T-cell (primary cell): ENCODE results near the gene SNX32. TPM values are rescaled to one million over a fixed set of nuclear protein-coding genes. Genes with fewer than 3 reads are reported as not detected.

Experiments used
- ATAC-seq, 4 experiments: fragments of 200-7000 bp in 3 of 4; fragments of 150-1000 bp in 1 of 4; cut with Tn5 transposase; replicated peaks in 1 of 4; 1 replicate in 3 of 4; 2 replicates in 1 of 4; pipeline ENCODE4 v1.10.0; 2021; ENCODE audit warnings: moderate library complexity in 3 of 4, mild to moderate bottlenecking in 2 of 4, moderate number of reproducible peaks in 1 of 4
- CTCF ChIA-PET, 2 donors: fragments of 300-600 bp; sonication (Branson Sonifier 250); formaldehyde crosslinking; loops; one replicate each; lab custom pipeline; 2022; ENCODE audit warnings: antibody characterized with exemption in 2 of 2; lab: Charles Lee
- POLR2A ChIA-PET, 2 donors: fragments of 300-600 bp; sonication (Branson Sonifier 250); formaldehyde crosslinking; loops; one replicate each; lab custom pipeline; 2022; ENCODE audit warnings: antibody characterized with exemption in 2 of 2; lab: Charles Lee
- DNase-seq, 35 experiments: peaks; one replicate each; pipeline versions ENCODE4 v3.0.0 to v3.0.0-alpha.2; 2013 to 2023
- H3K27ac ChIP-seq: one replicate; pipeline ENCODE4 v1.5.1; 2013; ENCODE audit warnings: low read length
- H3K27me3 ChIP-seq, 2 experiments: replicated peaks in 1 of 2; 1 replicate in 1 of 2; 2 replicates in 1 of 2; pipeline versions ENCODE4 v1.6.1 to v1.7.0; 2013; ENCODE audit warnings: low read length in 1 of 2, mixed read lengths in 1 of 2; ENCODE audit not compliant: control insufficient read depth in 2 of 2, insufficient read depth in 2 of 2; ENCODE audit errors: extremely low read depth in 1 of 2
- H3K36me3 ChIP-seq, 2 donors: 1 replicate in 1 of 2; 2 replicates in 1 of 2; pipeline versions ENCODE4 v1.6.1 to v1.7.0; 2013; ENCODE audit warnings: low read length in 1 of 2; ENCODE audit not compliant: control insufficient read depth in 2 of 2, insufficient read depth in 1 of 2; ENCODE audit errors: extremely low read depth in 1 of 2
- H3K4me1 ChIP-seq, 2 experiments: 1 replicate in 1 of 2; 2 replicates in 1 of 2; pipeline versions ENCODE4 v1.6.1 to v1.7.0; 2013; ENCODE audit warnings: low read length in 2 of 2, mixed read lengths in 1 of 2; ENCODE audit not compliant: insufficient read depth in 2 of 2, control insufficient read depth in 1 of 2; ENCODE audit errors: extremely low read depth in 1 of 2
- H3K4me3 ChIP-seq, 2 donors: 1 replicate in 1 of 2; 2 replicates in 1 of 2; pipeline versions ENCODE4 v1.5.1 to v1.7.0; 2013; ENCODE audit warnings: mild to moderate bottlenecking in 2 of 2, low read length in 1 of 2, moderate library complexity in 1 of 2; ENCODE audit not compliant: control insufficient read depth in 1 of 2; ENCODE audit errors: extremely low read depth in 1 of 2
- H3K9me3 ChIP-seq: 2 replicates; pipeline ENCODE4 v1.7.0; 2013
- H3K27ac Mint-ChIP-seq, 2 donors: one replicate each; pipeline ENCODE4 v1.8.0; 2020 to 2021; ENCODE audit warnings: mild to moderate bottlenecking in 2 of 2, mixed read lengths in 2 of 2
- H3K27me3 Mint-ChIP-seq, 2 donors: one replicate each; pipeline ENCODE4 v1.8.0; 2021 to 2022; ENCODE audit warnings: mixed read lengths in 2 of 2
- H3K36me3 Mint-ChIP-seq: one replicate; pipeline ENCODE4 v1.8.0; 2021; ENCODE audit warnings: mixed read lengths
- H3K4me1 Mint-ChIP-seq, 3 donors: one replicate each; pipeline ENCODE4 v1.8.0; 2020 to 2022; ENCODE audit warnings: mixed read lengths in 3 of 3, mild to moderate bottlenecking in 1 of 3
- H3K4me3 Mint-ChIP-seq, 3 donors: one replicate each; pipeline ENCODE4 v1.8.0; 2020 to 2022; ENCODE audit warnings: mild to moderate bottlenecking in 3 of 3, mixed read lengths in 3 of 3, moderate library complexity in 3 of 3
- H3K9me3 Mint-ChIP-seq, 3 donors: one replicate each; pipeline ENCODE4 v1.8.0; 2020 to 2022; ENCODE audit warnings: mixed read lengths in 3 of 3
- WGBS: methylation state at CpG from one replicate; pipeline ENCODE4 v1.1.5; 2013; ENCODE audit warnings: missing lambda C conversion rate; ENCODE audit not compliant: insufficient coverage; 5-methylcytosine and 5-hydroxymethylcytosine counted together
- total RNA-seq, 35 experiments: library from RNA in 6 of 35; stranded (reverse) in 6 of 35; fragments of 120-200 nt in 1 of 35; gene quantifications; one replicate each; pipeline versions ENCODE4 v1.2.1 to v1.2.4 and lab custom pipeline; 2013 to 2026

The SNX32 gene
- total RNA-seq, 5 donors from 2014 or later (not counting 1 experiment from before 2014, with no cell fraction given), result 0.26 to 1.4 (median 1.2) TPM

DNA sequence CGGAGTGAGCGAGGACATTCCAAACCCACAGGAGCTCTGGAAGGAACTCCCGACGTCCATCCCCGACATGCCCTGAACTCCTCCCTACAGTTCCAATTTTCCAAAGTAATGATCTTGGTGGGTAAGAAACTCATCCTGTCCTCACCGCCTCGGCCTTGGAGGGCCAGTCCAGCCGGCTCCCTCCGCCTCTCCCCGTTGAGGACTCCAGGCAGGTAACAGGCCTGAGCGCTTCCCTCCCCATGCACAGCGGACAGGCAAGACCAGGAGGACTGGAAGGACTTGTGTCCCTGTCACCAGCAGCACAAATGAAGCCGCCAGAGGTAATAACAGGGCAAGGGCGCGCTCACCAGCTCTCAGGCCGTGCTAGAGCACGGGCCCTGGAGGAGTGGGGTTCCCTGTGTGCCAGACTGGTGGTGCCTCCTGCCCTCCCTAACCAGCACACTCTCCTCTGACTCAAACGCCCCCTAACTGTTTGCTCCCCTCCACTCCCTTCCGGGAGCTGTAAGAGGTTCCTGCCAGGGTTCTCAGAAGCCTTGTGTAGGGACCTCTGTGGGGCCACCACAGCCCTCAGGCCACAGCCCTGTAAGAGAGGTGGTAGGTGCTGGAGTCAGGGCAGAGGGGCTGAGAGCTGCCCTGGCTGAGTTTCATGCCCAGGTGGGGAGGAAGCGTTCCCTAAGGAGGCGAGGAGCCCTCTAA is 29.8 kb upstream of the SNX32 start:
- Mint-ChIP-seq H3K4me3 (no peak overlapping the region), H3K27ac (no peak overlapping the region), H3K4me1 (peaks cover 0 to 2% (median 0%) of the 10 kb centered on the region in 3 donors), H3K9me3 (no peaks in the 10 kb centered on the region), H3K27me3 (peaks cover 25 to 49% of the 10 kb centered on the region in 2 donors), H3K36me3 (no peaks in the 10 kb centered on the region)
- POLR2A ChIA-PET, result interaction anchor here in 1 of 2 donors (0.7 kb wide), 1 partner anchor 219 kb away, joined by 3 read pairs; no protein-coding TSS in a partner anchor
- CTCF ChIA-PET, result no interaction called here
- Histone ChIP-seq H3K9me3 (no peaks in the 10 kb centered on the region), H3K27ac (no peak overlapping the region), H3K4me3 (no peak overlapping the region), H3K27me3 (peaks cover 5 to 74% of the 10 kb centered on the region in 2 experiments), H3K4me1 (no peaks in the 10 kb centered on the region), H3K36me3 (no peaks in the 10 kb centered on the region)
- DNase-seq, result no peak
- 65% methylated on average over 13 of the region's 21 CpGs for WGBS
- no peak for ATAC-seq

DNA sequence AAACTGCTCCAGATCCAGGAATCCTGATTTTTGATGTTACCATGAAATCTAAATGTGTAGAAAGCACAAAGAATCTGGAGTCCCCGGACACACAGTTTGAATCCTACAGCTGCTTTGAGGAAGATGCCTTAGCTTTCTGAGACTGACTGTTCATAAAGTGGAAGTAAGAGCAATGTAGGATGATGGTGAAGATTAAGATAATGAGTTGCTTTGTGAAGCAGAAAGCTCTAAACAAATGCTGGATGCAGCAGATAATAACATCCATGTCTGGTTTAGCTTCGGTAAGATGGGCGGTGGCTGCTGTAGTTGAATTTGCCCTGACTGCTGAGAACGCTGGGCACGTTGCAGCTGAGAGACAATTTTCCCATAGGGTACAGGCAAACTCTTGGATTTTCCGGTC is 26.8 kb upstream of the SNX32 start:
- H3K27me3 ChIP-seq, result peaks cover 5 to 52% of the 10 kb centered on the region in 2 experiments
- Mint-ChIP-seq H3K27ac (no peak overlapping the region), H3K4me3 (no peak overlapping the region), H3K27me3 (peaks cover 17 to 27% of the 10 kb centered on the region in 2 donors), H3K9me3 (no peaks in the 10 kb centered on the region), H3K36me3 (no peaks in the 10 kb centered on the region), H3K4me1 (peaks cover 0 to 4% (median 0%) of the 10 kb centered on the region in 3 donors)
- WGBS, result 78% methylated on average over 6 of the region's 6 CpGs
- CTCF ChIA-PET, result interaction anchor here in 1 of 2 donors (0.7 to 0.9 kb wide), 2 partner anchors 11 to 505 kb away, joined by 6 to 7 read pairs; no protein-coding TSS in a partner anchor
- H3K36me3 ChIP-seq, result no peaks in the 10 kb centered on the region
- ATAC-seq, result no peak
- no peak overlapping the region for H3K27ac ChIP-seq
- H3K9me3 ChIP-seq, result no peaks in the 10 kb centered on the region
- no peak overlapping the region for H3K4me3 ChIP-seq
- no peaks in the 10 kb centered on the region for H3K4me1 ChIP-seq
- POLR2A ChIA-PET, result interaction anchor here in 1 of 2 donors (0.6 kb wide), 1 partner anchor 478 kb away, joined by 4 read pairs; no protein-coding TSS in a partner anchor
- DNase-seq, result no peak

DNA sequence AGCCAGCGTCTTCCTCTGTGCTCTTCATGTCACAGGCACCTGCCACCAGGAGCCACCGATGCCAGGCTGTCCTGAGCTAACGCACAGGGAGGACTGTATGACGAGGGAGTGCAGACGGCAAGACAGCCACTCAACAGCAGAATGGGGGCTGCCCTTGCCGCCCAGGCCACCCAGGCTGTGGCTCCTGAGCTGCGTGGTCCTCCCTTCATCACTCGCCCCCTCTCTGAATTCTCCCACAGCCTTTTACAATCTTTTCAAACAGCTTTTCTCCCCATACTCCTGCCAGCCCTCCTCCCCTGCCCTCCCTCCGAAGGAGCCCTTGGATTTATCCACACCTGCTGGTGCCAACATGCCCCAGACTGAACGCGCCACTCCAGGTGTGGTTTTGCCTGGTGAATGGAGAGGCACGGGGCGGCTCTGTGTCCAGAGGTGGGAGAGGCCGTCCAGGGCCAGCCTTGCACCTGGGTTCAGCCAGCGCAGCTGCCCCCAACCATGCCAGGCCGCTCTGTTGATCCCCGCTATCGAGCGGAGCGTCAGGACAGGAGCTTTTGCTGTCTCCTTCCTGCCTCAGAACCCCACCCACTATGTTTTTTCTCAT is 24.9 kb upstream of the SNX32 start:
- Histone ChIP-seq H3K4me3 (no peak overlapping the region), H3K9me3 (no peaks in the 10 kb centered on the region), H3K4me1 (no peaks in the 10 kb centered on the region), H3K27me3 (peaks cover under 1 to 36% of the 10 kb centered on the region in 2 experiments), H3K27ac (no peak overlapping the region), H3K36me3 (no peaks in the 10 kb centered on the region)
- DNase-seq (no peak), ATAC-seq (no peak)
- no peak overlapping the region for H3K27ac Mint-ChIP-seq
- H3K36me3 Mint-ChIP-seq, result no peaks in the 10 kb centered on the region
- CTCF ChIA-PET, result no interaction called here
- peaks cover 9 to 12% of the 10 kb centered on the region in 2 donors for H3K27me3 Mint-ChIP-seq
- 85% methylated on average over 13 of the region's 20 CpGs for WGBS
- no peak overlapping the region for H3K4me3 Mint-ChIP-seq
- H3K4me1 Mint-ChIP-seq, result peaks cover 0 to 4% (median 0%) of the 10 kb centered on the region in 3 donors
- no peaks in the 10 kb centered on the region for H3K9me3 Mint-ChIP-seq
- POLR2A ChIA-PET, result no interaction called here

DNA sequence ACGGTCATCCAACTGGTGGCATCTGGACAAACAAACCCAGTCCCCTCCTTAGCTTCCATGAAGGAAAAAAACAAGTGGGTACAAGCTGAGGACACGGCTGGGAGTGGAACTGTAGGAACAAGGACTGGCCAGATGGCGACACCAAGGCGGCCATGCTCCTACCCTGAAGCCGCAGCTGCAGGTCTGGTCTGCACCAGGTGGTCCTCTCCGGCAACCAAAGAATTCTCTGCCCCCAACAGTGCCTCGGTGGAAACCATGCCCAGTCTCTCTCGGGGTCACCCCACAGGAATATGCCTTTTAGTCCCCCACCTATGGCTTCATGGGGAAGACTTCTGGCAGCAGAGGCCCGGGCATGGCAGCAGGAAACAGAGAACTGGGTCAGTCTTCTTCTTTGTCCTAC is 24.3 kb upstream of the SNX32 start:
- no peak overlapping the region for H3K27ac ChIP-seq
- WGBS, result 75% methylated on average over 8 of the region's 9 CpGs
- Mint-ChIP-seq H3K36me3 (no peaks in the 10 kb centered on the region), H3K27me3 (peaks cover 6 to 8% of the 10 kb centered on the region in 2 donors), H3K4me3 (no peak overlapping the region), H3K9me3 (no peaks in the 10 kb centered on the region), H3K27ac (no peak overlapping the region), H3K4me1 (peaks cover 0 to 4% (median 0%) of the 10 kb centered on the region in 3 donors)
- no peak overlapping the region for H3K4me3 ChIP-seq
- ChIA-PET CTCF (no interaction called here), POLR2A (no interaction called here)
- H3K4me1 ChIP-seq, result no peaks in the 10 kb centered on the region
- DNase-seq, result no peak
- peaks cover 0 to 29% of the 10 kb centered on the region in 2 experiments for H3K27me3 ChIP-seq
- no peak for ATAC-seq
- H3K36me3 ChIP-seq, result no peaks in the 10 kb centered on the region
- H3K9me3 ChIP-seq, result no peaks in the 10 kb centered on the region

DNA sequence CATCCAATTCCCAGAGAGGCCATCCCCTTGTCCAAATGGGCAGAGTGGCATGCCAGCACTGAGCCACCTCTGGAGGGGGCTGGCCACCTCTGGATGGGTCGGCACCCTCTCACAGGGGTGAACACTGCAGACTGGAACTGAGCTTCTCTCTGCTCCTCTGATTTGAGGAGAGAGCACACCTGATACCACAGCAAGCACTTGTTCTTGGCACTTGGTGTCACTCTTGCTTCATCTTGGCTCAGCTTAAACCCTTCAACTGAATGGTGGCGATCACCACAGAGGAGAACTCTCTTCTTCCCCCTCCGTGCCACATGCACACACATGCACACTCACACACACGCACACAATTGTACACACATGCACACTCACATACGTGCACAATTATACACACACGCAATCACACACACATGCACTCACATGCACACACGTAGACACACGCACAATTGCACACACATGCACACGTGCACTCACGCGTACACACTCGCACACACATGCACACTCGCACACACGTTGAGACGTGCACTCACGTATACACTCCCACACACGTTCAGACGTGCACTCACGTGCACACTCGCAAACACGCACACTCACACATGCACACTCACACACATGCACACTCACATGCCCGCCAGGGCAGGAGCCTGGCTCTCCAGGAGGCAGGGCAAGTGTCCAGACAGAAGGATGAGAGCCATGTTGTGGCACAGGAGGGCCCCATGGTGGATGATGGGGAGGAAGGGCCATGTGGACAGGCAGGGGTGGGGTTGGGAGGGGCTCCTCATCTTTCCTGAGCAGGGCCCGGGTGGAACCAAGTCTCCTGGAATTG is 23.5 kb upstream of the SNX32 start:
- ChIA-PET CTCF (no interaction called here), POLR2A (no interaction called here)
- H3K27ac Mint-ChIP-seq, result no peak overlapping the region
- DNase-seq, result peak in 2 of 35 experiments; percentile 15 to 52
- Histone ChIP-seq H3K36me3 (no peaks in the 10 kb centered on the region), H3K4me1 (no peaks in the 10 kb centered on the region), H3K4me3 (no peak overlapping the region), H3K27me3 (peaks cover 0 to 22% of the 10 kb centered on the region in 2 experiments), H3K9me3 (no peaks in the 10 kb centered on the region), H3K27ac (no peak overlapping the region)
- H3K4me1 Mint-ChIP-seq, result peaks cover 0 to 4% (median 0%) of the 10 kb centered on the region in 3 donors
- H3K36me3 Mint-ChIP-seq, result no peaks in the 10 kb centered on the region
- H3K9me3 Mint-ChIP-seq, result no peaks in the 10 kb centered on the region
- H3K27me3 Mint-ChIP-seq, result peaks cover 4 to 5% of the 10 kb centered on the region in 2 donors
- H3K4me3 Mint-ChIP-seq, result no peak overlapping the region
- peak; percentile 61 to 91 (median 70) for ATAC-seq
- 80% methylated on average over 19 of the region's 23 CpGs for WGBS
